Measurements from ENCODE around the gene TBXAS1. TPM values are rescaled to one million over a fixed set of nuclear protein-coding genes. Genes with fewer than 3 reads are reported as not detected.

Gene TBXAS1
- total and polyA plus RNA-seq, 2 of the 8 experiments (the other 6 are each of a cell fraction or from before 2014, with no cell fraction given): 0.86 to 2.1 TPM

DNA sequence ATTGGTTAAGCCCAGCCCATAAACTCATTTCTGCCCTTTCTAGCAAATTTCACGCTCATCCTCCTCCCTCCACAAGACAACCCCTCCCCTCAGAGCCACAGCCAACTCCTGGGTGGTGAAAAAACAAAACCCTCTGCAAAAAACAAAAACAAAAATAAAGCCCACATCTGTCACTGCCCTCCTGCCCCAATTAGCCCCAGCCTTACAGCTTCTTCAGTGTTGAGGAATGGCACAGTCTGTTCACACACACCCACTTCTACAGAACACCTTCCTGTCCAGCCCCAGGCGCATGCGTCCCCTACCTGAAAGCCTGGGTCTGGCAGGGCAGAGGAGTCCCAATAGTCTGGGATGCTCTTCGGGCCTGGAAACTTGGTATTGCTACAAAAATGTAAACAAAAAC, 199.2 kb downstream of the TBXAS1 start:
- no peak for FAIRE-seq
- no peak for DNase-seq (ENCODE audit: low read depth in 1 of 2, low spot score in 2 of 2)
- no peak overlapping the region for H4K8ac ChIP-seq (ENCODE audit: extremely low read depth, insufficient read depth, low read length)
- H3K23me2 ChIP-seq (ENCODE audit: low read depth, low read length): no peaks in the 10 kb centered on the region
- H3K4me2 ChIP-seq (ENCODE audit: insufficient read depth in 1 of 2, low read depth in 2 of 2, low read length in 2 of 2): no peak overlapping the region
- H3K4me1 ChIP-seq (replicated peaks in 1 of 4; ENCODE audit: control insufficient read depth in 3 of 4, insufficient read depth in 4 of 4, low read length in 3 of 4): no peaks in the 10 kb centered on the region
- H2AK5ac ChIP-seq (ENCODE audit: low read depth, low read length): no peak overlapping the region
- no peaks in the 10 kb centered on the region for H3K9me3 ChIP-seq (ENCODE audit: insufficient read depth in 2 of 2, low read depth in 1 of 2, low read length in 1 of 2)
- H2BK5ac ChIP-seq (ENCODE audit: low read depth, low read length): no peak overlapping the region
- no peak overlapping the region for H3K27ac ChIP-seq (ENCODE audit: low read depth, low read length)
- H3K4ac ChIP-seq (replicated peaks; ENCODE audit: insufficient read length, low read depth, low read length): no peak overlapping the region
- H3K14ac ChIP-seq (ENCODE audit: insufficient read length): no peak overlapping the region
- no peaks in the 10 kb centered on the region for H3K27me3 ChIP-seq (replicated peaks in 1 of 4; ENCODE audit: control insufficient read depth in 3 of 4, extremely low read depth in 1 of 4, insufficient read depth in 3 of 4, low read length in 3 of 4)
- H3K36me3 ChIP-seq (ENCODE audit: control insufficient read depth in 2 of 4, insufficient read depth in 4 of 4, low read length in 3 of 4): no peaks in the 10 kb centered on the region
- no peak overlapping the region for H3K4me3 ChIP-seq (ENCODE audit: extremely low read depth in 1 of 4, insufficient read depth in 2 of 4, low read depth in 3 of 4, low read length in 4 of 4)
- H4K5ac ChIP-seq (ENCODE audit: insufficient read length, low read depth, low read length): no peak overlapping the region
- H3K18ac ChIP-seq (ENCODE audit: extremely low read depth, low read length): no peak overlapping the region
- H4K91ac ChIP-seq (replicated peaks; ENCODE audit: insufficient read length, low read length): no peak overlapping the region
- ChIA-PET CTCF (ENCODE audit: partially characterized antibody) (interaction anchor here (1.0 to 2.2 kb wide), 2 partner anchors 11 to 408 kb away, joined by 3 to 6 read pairs; no protein-coding TSS in a partner anchor), POLR2A (ENCODE audit: partially characterized antibody) (no interaction called here)
- no peaks in the 10 kb centered on the region for H3K79me2 ChIP-seq (ENCODE audit: control insufficient read depth in 1 of 2, insufficient read depth in 2 of 2, low read length in 2 of 2)
- H2AFZ ChIP-seq (ENCODE audit: low read length): no peak overlapping the region
- H2BK20ac ChIP-seq (ENCODE audit: low read length): no peak overlapping the region
- no peak overlapping the region for H2BK15ac ChIP-seq (ENCODE audit: low read length)
- H3K9ac ChIP-seq (replicated peaks in 1 of 4; ENCODE audit: extremely low read depth in 1 of 4, low read depth in 3 of 4, low read length in 3 of 4): no peak overlapping the region
- no peak overlapping the region for H3K23ac ChIP-seq (ENCODE audit: insufficient read length)
- no peak overlapping the region for H3K56ac ChIP-seq (replicated peaks; ENCODE audit: insufficient read length, low read depth, low read length)
- no peaks in the 10 kb centered on the region for H4K20me1 ChIP-seq (replicated peaks in 1 of 2; ENCODE audit: control insufficient read depth in 1 of 2, insufficient read depth in 2 of 2, low read length in 2 of 2)
- H3K79me1 ChIP-seq (ENCODE audit: low read depth, low read length): 0 out of 2 replicates have a peak, but pooled peaks cover 2% of the 10 kb centered on the region
- H2BK12ac ChIP-seq (ENCODE audit: low read depth, low read length): no peak overlapping the region
- 84% methylated on average over 4 of the region's 4 CpGs; no CpG with 5 or more reads in 1 of the 2 experiments for WGBS, 2 experiments (ENCODE audit: extremely low coverage in 1 of 2, insufficient coverage in 1 of 2, insufficient read length in 1 of 2, insufficient replicate concordance in 2 of 2, low coverage in 1 of 2, low lambda C conversion rate in 2 of 2, missing lambda C conversion rate in 1 of 2)
- H2BK120ac ChIP-seq (replicated peaks; ENCODE audit: low read depth, low read length): no peak overlapping the region
- TF ChIP-seq CTCF (IDR thresholded peaks at IDR 0.05; ENCODE audit: control extremely low read depth in 1 of 3, insufficient read depth in 1 of 3, low read depth in 1 of 3, low read length in 3 of 3) (no peak), CREB1 (IDR thresholded peaks at IDR 0.05) (no peak)

All from H1 (cell line).